Choroid plexus epithelial cell (primary cell): ENCODE results near the gene CDH22.
A peak's percentile ranks its signal among the peaks of the same experiment; 100 is the strongest.

Experiments used
- DNase-seq: peaks from one replicate; pipeline ENCODE4 v3.0.0-alpha.2; 2010; ENCODE audit warnings: low read depth
- H3K4me3 ChIP-seq: 2 replicates; pipeline ENCODE4 v1.5.1; 2011; ENCODE audit warnings: low read depth, mild to moderate bottlenecking, control low read depth, low read length, moderate library complexity
- CTCF ChIP-seq: conservative IDR thresholded peaks from 2 replicates; pipeline ENCODE4 v1.5.1; 2011; ENCODE audit warnings: low read depth, mild to moderate bottlenecking, control low read depth, inconsistent platforms, low read length, moderate library complexity

CDH22 gene

GRCh38 chr20:46139266-46139889 is 168.9 kb downstream of the CDH22 start:
- TF ChIP-seq CTCF: no peak
- DNase-seq: no peak
- H3K4me3 ChIP-seq: no peak overlapping the region

GRCh38 chr20:46137816-46138215 is 170.5 kb downstream of the CDH22 start:
- no peak for DNase-seq
- TF ChIP-seq CTCF: no peak
- no peak overlapping the region for H3K4me3 ChIP-seq

DNA sequence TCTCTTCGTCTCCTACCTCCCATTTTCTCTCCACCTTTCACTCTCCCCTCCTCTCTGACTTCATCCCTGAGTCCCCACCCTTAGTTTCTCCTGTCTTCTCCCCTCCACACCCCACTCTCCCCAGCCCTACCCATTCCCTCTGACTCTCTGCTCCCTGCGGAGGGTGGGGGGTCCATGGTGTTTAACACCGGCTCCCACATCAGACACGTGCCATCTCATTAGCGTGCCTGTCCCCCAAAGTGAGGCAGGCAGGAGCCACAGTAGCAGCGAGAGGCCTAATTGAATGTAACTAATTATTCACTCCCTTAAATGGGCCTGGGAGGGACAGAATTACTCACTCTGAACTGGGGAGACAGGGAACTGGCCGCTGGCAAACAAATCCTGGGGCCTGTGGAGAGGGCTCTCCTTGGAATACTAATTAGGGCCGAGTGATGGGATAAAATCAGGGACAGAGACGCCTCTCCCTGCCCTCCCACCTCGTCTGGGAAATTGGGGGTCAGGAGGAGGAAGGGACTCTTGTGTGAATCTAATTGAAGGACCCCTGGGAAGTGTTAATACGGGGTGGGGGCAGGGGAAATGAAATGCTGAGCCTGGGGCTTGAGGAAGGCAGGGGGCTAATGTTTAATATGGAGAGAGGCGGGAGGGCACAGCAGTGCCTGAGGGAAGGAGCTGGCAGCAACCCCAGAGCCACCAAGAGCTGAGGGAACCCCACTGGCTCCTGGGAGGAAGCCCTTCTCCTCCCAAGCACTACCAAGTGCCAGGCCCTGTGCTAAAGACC is 172.3 kb downstream of the CDH22 start:
- DNase-seq: no peak
- H3K4me3 ChIP-seq: no peak overlapping the region
- TF ChIP-seq CTCF: no peak

DNA sequence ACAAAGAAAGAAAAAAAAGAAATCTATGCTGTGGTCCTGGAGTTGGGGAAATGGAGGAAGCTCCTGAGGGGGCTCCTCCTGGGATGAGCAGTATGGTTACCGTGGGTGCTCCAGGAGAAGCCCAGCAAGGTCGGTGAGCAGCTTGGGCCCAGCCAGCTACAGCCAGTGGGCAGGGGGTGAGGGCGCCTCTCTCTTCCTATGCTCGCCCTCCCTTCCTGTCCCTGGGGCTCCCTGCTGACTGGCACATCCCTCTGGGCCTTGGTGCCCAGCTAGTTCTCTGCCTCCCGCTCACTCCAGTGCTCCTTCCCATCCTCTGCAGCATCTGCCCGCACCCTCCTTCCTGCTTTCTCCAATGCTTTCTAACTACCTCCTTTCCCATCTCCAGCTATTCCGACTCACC is 173.6 kb downstream of the CDH22 start:
- H3K4me3 ChIP-seq: no peak overlapping the region
- DNase-seq: no peak
- no peak for TF ChIP-seq CTCF

GRCh38 chr20:46133886-46134654 is 174.2 kb downstream of the CDH22 start:
- H3K4me3 ChIP-seq: no peak overlapping the region
- DNase-seq: no peak
- no peak for TF ChIP-seq CTCF

DNA sequence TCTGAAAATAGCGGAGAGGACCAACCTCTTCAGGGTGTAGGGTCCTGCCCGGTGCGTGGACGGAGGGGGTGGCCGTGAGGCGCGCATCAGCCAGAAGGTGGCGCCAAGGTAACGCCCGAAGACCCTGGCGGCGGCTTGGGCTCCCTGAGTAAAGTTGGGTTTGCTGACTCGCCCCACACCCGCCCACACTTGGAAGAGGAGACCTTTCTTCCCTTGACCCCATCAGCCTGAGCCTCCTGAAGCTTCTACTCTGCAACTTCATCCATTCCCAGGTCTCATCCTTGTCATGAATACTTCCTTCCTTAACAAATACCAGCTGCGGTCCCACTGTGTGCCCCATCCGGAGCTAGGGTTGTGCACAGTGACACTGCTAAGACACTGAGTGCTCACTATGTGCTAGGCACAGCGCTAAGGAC is 175.6 kb downstream of the CDH22 start:
- DNase-seq: peak; percentile 69
- TF ChIP-seq CTCF: peak; percentile 88

More for the DNA sequence above, 175.6 kb downstream of the CDH22 start:
- no peak overlapping the region for H3K4me3 ChIP-seq
